GM19328 (cell line): ENCODE data around the gene BEGAIN.
"Not testable (repeated sequence)": the region's sequence is repeated elsewhere in the genome, so short reads cannot be mapped to it uniquely, and the experiment has no call there.

ENCODE experiments used
- ATAC-seq: cut with Tn5 transposase; IDR thresholded peaks from one replicate; pipeline ENCODE4 v1.9.1; 2021; ENCODE audit warnings: mild to moderate bottlenecking, moderate library complexity; ENCODE audit not compliant: unreplicated experiment

BEGAIN gene

DNA sequence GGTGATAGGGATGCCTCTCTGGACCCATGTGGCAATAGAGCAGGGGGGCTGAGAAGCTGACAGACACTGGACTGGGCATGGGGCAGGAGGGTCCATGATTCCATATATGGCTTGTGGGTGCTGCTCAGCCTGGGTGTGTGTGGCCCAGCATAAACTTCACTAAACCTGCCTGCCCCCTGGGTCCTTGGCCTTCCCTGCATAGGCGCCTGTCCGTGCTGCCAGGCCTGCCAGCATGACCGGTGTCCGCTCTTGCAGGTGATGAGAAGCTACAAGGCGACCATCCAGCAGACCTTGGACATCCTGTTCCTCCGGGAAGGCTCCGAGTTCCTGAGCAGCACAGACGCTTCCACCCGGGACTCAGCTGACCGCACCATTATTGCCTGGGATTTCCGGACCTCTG is 61.6 kb downstream of the BEGAIN start:
- no peak for ATAC-seq

DNA sequence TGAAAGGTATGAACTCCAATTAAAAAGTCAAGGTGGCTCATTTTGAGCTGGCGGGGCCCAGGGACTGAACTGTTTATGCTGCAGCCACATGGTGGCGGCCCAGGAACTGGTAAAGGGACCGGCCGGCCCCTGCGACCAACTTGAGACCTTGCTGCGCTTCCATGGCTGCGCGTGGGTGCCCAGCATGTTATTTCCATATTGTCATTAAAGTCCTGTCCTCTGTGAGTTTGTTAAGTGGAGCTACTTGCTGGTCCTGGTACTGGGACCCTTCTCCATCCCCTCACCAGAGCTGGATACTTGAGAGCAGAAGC is 62.3 kb downstream of the BEGAIN start:
- ATAC-seq = no peak

DNA sequence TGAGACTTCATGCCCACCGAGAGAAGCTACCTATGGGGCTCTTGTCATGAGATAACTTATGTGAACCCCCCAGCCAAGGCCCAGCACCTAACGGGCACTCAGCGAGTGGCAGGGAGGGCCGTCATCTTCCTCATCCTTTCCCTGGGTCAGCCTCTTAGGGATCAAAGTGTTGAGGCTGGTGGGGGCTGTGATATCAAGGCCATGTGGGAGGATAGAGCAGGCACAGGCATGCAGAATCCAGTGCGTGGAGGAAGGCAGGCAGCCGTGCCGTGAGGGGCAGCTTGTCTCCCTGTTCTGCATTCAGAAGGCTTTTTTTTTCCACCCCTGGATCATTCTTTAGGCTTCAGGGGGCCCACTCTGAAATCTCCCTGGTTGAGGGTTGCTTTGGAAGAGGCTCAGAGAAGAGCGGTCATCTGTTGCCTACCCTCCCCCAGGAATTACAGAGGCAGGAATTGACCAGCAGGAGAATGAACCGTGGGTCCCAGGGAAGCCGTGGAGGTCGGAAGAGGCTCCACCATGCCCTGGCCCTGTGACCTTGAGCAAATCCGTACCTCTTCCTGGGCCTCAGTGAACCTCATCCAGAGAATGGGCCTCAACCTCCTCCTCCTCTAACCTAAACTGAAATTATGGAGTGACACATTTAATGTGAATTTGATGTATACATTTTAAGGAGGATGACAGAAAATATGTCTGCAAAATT is 62.8 kb downstream of the BEGAIN start:
- ATAC-seq = no peak

DNA sequence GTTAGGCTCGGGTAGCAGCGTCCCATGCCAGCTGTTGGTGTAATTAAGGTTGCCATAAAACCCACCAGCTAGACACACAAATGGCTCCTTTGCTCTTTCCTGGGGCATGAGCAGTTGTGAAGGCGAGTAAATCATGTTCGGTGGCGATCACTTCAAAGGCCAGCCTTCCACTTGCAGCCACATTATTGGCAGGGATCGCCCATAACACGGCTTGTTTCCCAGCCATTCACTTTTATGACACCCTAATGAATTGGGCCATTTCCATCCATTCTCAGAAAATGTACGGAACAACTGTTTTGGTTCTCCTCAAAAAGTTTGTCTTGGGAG is 63.4 kb downstream of the BEGAIN start:
- no peak for ATAC-seq

DNA sequence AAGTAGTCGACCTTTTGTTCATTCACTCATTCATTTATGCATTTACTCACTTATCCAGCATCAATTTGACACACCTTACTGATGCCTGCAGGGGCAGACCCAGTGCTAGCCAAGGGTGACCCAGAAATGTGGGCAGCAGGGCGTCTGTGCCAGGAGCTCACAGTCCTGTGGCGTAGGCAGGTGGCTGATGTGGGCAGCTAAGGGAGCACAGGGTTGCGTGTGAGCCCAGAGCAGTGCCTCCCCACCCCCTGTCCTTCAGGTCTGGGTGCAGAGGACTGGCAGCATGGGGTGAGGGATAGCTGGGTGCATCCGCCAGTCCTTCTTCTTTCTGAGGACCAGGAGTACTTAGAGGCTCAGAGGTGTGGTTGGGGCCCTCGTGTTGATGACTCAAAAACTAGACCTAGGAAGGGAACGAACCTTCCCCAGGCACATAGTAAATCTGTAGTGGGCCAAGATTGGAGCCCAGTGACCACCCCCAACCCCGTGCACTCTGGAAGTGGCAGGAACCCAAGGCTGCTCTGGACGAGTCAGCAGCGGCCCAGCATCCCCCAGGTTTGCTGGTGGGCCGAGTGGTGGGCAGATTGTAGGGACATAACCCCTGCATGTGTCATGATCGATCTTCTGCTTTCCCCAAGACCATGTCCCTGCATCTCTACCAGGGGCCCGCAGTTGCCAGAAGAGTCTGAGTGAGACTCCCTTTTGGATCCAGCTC is 63.9 kb downstream of the BEGAIN start:
- ATAC-seq = no peak

DNA sequence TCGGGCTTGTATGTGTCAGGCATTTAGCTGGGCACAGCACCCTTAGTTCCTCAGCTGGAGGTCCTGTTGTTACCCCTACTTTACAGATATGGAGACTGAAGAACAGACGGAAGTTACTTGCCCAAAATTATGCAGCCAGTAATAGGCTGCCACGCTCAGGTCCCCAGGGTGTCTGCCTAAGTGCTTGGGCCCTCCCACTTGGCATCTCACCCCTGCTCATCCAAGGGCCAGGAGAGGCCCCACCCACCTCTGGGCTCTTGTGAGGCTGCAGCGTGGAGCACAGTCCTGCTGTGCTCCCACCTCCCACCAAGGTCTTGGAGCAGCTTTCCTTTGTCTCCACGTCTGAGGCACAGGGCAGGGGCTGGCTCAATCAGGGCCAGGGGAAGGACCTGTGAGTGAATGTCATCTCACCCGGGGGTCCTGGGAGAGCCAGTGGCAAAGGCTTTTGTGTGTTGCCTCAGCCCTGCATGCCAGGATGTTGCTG is 64.6 kb downstream of the BEGAIN start:
- no peak for ATAC-seq

DNA sequence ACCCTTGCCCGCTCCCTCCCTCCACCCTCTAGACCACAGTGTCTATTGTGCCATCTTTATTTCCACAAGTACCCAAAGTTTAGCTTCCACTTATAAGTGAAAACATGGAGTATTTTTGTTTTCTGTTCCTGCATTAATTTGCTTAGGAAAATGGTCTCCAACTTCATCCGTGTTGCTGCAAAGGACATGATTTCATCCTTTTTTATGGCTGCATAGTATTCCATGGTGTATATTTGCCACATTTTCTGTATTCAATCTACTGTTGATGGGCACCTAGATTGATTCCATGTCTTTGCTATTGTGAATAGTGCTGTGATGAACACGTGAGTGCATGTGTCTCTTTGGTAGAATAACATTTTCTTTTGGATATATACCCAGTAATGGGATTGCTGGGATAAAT is 81.2 kb downstream of the BEGAIN start:
- not testable (repeated sequence) for ATAC-seq

DNA sequence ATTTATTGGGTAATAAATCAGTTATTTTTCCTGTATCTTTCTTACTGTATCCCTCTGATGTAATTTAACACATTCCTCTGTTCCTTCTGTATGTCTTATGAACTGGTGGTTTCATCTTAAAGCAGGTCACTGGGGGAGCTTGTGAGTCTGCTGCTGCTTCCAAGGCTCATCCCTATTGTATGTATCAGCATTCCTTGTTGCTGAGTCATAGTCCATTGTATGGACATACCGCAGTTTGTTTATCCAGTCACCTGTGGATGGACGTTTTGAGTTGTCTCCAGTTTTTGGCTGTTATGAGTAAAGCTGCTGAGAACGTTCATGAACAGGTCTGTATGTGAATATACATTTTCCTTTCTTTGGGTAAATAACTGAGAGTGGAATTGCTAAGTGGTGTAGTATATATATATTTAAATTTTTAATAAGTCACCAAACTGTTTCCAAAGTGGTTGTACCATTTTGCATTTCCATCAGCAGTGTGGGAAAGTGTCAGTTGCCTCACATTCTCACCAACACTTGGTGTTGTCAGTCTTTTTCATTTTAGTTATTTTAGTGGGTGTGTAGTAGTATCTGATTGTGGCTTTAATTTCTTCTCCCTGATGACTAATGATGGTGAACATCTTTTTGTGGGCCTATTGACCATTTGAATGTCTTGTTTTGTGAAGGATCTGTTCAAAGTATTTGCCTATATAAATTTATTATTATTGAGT is 82.7 kb downstream of the BEGAIN start:
- no peak for ATAC-seq

DNA sequence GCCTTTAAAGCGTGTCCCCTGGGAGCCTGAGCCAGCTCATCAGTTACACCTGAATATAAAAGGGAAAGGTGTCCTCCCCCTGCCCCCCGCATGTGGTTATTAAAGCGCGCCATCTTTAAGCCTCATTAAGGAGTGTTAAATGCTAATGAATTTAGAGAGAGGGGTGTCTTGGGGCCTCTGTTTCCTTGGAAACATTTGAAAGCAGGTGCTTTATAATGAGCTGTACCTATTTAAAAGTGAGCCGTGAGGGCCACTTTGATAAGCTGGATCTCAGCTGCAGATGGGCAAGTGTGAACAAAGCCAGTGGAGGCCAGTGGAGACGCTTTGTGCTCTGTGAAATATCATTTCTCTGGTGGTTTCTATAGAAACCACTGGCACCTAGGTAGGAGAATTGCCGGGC is 84.0 kb downstream of the BEGAIN start:
- no peak for ATAC-seq

DNA sequence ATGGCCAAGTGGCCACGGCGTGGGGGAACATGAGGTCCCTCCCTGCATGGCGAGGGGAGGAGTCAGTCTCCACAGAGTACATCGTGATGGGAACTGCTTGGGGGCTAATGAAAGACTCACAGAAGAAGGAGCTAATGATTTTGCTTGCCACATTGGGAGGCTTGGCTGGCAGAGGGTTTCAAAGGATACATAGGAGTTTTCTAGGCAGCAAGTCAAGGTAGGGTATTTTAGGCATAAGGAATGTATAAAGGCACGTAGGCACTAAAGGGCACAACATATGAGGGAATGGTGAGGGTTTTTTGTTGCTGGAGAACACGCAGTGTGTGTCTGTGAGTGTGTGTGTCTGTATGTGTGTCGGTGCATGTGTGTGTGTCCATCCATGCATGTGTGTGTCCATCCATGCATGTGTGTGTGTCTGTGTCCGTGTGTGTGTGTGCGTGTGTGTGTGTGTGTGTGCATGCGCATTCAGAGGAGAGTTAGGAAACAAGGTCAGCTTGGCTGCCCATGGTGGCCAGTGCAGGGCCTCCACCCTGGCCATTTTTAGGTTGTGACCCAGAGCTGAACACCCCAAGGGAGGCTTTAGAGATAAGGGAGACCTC is 84.5 kb downstream of the BEGAIN start:
- no peak for ATAC-seq

DNA sequence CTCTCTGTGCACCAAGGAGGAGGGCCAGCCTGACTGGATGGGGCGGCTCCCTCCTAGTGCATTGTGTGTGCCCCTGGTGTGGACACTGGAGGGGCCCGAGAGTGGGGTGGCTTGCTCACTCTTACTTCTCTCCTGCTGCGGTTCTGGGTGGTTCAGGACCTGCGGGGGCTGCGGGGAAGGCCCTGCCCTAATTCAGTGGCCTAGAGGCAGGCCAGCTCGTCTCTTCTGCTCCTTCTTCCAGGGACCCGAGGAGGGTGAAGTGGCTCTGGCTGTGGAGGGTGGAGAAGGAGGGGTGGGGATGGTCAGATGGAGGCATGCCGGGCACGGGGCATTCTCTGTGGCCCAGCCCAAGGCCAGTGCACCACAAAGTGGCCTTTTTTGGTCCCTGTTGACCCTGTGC is 87.1 kb downstream of the BEGAIN start:
- ATAC-seq = no peak

DNA sequence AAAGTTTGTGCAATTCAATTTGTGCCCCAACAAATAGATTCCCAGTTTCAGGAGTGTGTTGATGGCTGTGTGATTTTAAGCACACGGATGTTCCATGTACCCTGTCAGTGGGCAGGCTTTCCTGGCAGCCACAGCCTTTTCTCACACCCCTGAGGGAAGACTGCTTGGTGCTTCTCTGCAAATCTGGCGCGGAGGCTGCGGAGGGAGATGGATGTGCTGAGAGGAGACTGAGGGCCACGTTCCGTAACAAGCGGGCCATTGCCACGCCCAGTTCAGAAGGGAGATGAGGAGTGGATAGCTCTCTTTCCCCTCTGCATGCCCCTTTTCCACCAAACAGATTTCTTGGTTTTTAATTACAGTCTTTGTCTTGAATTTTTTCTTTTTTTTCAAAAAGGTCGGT is 89.1 kb downstream of the BEGAIN start:
- no peak for ATAC-seq

DNA sequence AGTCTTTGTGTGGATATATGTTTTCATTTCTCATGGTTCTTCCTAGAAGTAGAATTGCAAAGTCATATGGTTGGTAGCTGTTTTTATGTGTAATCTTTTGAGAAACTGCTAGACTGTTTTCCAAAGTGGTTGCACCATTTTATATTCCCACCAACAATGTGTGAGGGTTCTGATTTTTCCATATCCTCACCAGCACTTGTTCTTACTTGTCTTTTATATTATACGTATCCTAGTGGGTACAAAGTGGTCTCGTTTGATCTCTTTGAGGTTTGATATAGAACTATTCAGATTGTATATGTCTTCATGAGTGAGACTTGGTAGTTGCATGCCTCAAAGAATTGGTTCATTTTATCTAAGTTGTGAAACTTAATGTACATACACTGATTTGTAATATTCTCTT is 91.3 kb downstream of the BEGAIN start:
- no peak for ATAC-seq

DNA sequence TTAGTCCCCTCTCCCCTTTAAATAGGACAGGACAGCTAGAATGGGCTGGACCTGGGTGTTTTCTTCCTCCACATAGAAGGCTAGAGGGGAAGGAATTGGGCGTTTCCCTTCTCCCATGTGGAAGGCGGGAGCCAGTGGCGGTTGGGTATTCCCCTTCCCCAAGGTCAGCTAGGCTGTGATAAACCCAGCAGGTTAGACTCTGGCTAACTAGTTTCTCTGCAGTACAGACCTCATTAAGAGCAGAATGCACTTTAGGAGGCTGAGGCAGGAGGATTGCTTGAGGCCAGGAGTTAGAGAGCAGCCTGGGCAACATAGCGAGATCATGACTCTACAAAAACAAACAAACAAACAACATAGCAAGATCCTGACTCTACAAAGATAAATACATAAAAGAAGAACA is 92.6 kb downstream of the BEGAIN start:
- ATAC-seq = no peak

DNA sequence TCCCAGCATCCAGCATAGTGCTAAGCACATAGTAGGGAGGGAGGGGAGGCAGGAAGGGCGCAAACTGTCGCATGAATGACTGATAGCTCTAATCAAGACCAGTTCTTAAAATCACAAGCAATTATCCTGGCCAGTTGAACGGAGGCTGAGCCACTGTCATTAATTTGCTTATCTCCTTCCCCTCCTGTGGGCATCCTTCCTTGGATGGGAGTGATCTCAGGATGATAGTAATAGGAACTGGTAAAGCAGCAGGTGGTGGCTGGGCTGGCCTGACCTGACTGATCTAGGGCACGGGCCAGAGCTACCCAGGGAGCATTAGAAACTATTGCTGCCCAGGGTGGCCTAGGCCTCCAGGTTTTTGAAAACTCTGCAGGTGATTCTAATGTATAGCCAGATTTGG is 97.0 kb downstream of the BEGAIN start:
- ATAC-seq = no peak

DNA sequence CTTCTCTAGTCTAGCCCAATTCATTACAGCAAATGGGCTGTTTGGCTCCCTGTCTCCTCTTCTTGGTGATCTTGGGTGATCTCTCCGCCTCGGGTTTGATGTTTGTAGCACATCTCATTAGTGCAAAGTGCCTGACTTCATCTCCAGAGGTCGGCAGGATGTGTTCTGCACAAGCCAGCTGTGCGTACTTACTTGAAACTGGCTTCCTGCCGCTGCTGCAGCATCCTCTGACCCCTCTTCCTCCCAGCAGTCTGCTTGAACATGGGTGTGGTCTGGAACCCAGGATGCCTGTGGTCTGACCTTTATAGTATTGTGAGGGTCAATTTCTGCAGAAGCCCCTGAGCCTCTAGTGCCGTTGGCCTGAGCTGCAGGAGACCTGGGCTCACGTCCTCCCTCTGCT is 99.2 kb downstream of the BEGAIN start:
- ATAC-seq = no peak

DNA sequence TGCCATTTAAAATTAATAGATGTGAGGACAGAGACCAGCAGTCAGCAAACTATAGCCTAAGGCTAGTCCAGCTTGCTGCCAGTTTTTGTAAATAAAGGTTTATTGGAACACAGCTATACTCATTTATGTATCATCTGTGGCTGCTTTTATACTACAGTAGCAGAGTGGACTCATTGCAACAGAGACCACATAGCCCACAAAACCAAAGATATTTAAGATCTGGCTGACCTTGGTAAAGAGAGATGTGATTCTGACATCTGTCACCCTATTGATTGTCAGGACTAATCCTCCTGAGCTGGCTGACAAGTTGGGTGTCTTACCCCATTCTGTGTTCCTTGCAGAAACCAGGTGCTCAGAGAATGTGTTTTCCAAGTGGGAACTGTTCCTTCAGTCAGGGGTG is 99.9 kb downstream of the BEGAIN start:
- no peak for ATAC-seq
